GM12873 (cell line): ENCODE results near the gene MAN1A2.

ENCODE experiments used
- CTCF ChIP-seq: IDR thresholded peaks from 2 replicates; pipeline ENCODE4 v1.5.1; 2012; ENCODE audit warnings: low read depth, mild to moderate bottlenecking, moderate library complexity, low read length, control low read depth; ENCODE audit not compliant: insufficient read depth; ENCODE audit errors: missing control alignments

MAN1A2 gene

DNA sequence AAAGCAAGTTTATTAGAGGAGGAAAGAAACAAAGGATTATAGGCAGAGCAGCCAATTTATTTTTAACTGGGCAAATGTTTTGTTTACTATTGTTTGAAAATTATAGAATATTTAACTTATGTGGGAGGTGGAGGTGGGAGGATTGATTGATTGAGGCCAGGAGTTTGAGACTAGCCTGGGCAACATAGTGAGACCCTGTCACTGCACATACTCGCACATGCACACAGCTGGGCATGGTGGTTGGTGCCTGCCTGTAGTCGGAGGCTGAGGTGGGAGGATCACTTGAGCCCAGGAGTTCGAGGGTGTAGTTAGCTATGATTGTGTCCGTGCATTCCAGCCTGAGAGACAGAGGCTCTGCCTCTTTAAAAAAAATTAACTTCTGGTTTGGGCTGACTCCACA lies 6.7 kb downstream of the MAN1A2 start:
- no peak for TF ChIP-seq CTCF

- no peak for TF ChIP-seq CTCF
Measured at GRCh38 chr1:117375327-117375726, 8.1 kb downstream of the MAN1A2 start.

DNA sequence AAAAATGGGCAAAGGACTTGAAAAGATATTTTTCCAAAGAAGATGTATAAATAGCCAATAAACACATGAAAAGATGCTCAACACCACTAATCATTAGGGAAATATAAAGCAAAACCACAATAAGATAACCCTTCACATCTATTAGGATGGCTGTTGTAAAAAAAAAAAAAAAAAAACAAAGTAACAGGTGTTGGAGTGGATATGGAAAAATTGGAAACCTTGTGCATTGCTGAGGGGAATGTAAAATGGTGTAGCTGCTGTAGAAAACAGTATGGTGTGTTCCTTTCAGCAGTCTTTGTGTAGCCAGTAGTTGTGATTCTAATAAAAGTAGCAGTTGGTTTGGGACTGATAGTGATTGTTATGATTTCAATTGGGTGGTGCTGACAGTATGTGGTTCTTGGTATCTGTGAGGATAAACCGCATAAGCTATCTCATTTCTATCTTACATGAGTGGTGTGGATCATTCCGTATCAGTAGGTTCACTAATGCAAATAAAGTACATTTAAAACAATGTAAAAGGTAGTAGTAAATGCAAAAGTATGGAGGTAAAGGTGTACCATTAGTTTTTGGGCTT lies 19.9 kb downstream of the MAN1A2 start:
- TF ChIP-seq CTCF, result no peak

DNA sequence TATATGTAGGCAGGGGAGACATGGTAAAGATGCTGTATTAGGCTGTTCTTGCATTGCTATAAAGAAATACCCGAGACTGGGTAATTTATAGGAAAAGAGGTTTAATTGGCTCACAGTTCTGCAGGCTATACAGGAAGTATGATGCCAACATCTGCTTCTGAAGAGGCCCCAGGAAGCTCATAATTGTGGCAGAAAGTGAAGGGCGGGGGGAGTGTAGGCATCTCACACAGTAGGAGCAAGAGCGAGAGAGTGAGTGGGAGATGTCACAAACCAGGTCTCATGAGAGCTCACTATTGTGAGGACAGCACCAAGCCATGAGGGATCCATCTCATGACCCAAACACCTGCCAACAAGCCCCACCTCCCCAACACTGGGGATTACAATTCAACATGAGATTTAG lies 21.1 kb downstream of the MAN1A2 start:
- TF ChIP-seq CTCF, result no peak

GRCh38 chr1:117389284-117389683 lies 22.0 kb downstream of the MAN1A2 start:
- no peak for TF ChIP-seq CTCF

DNA sequence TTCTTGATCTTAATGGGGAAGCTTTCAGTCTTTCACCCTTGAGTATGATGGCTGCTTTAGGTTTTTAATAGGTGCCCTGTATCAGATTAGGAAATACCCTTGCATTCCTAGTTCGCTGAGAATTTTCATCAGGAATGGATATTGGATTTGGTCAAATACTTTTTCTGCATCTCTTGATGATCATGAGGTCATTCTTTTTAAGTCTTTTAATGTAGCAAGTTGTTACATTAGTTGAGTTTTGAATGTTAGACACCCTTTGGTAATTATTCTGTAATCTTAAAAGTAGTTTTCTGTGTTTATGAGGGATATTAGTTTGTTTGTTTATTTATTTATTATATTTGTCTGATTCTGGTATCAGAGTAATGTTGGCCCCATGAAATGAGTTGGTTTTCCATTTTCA lies 22.5 kb downstream of the MAN1A2 start:
- no peak for TF ChIP-seq CTCF

GRCh38 chr1:117392771-117393170 lies 25.5 kb downstream of the MAN1A2 start:
- no peak for TF ChIP-seq CTCF
